IMR-90 (cell line): Measurements from ENCODE around the gene GAPVD1. TPM values are rescaled to one million over a fixed set of nuclear protein-coding genes. Genes with fewer than 3 reads are reported as not detected.

ENCODE experiments used
- ATAC-seq: fragments of 200-7000 bp; cut with Tn5 transposase; 2 replicates; pipeline ENCODE4 v1.9.1; 2020; ENCODE audit warnings: low read depth, mild to moderate bottlenecking, moderate library complexity
- BruUV-seq: library from RNA; stranded (reverse); fragments of 400-500 nt; replicated peaks from 2 replicates; lab custom pipeline; 2021; lab: Mats Ljungman, UMichigan
- CTCF ChIA-PET: fragments of 300-600 bp; formaldehyde crosslinking; extraction: SDS; loops from one replicate; lab custom pipeline; 2021; ENCODE audit warnings: antibody characterized with exemption; lab: Yijun Ruan, JAX
- POLR2A ChIA-PET: fragments of 300-600 bp; sonication (Branson Sonifier 250); formaldehyde crosslinking; loops from one replicate; lab custom pipeline; 2022; ENCODE audit warnings: antibody characterized with exemption; ENCODE audit not compliant: unreplicated experiment; lab: Charles Lee
- DNase-seq: peaks from one replicate; pipeline ENCODE4 v3.0.0; 2013
- H2AFZ ChIP-seq: replicated peaks from 2 replicates; pipeline ENCODE3; 2013; ENCODE audit warnings: low read length, mild to moderate bottlenecking; ENCODE audit not compliant: poor library complexity
- H2AK5ac ChIP-seq: 2 replicates; pipeline ENCODE4 v1.6.1; 2013; ENCODE audit warnings: low read depth, low read length, inconsistent platforms
- H2AK9ac ChIP-seq: replicated peaks from 2 replicates; pipeline ENCODE3; 2013; ENCODE audit warnings: mild to moderate bottlenecking, low read depth, low read length, moderate library complexity; ENCODE audit not compliant: poor library complexity
- H2BK120ac ChIP-seq: 2 replicates; pipeline ENCODE4 v1.6.1; 2013; ENCODE audit warnings: low read depth, low read length, inconsistent platforms
- H2BK15ac ChIP-seq: 3 replicates; pipeline ENCODE4 v1.6.1; 2013; ENCODE audit warnings: low read depth, low read length, inconsistent platforms
- H2BK20ac ChIP-seq: 2 replicates; pipeline ENCODE4 v1.6.1; 2013; ENCODE audit warnings: low read depth, mild to moderate bottlenecking, inconsistent platforms, low read length, moderate library complexity
- H2BK5ac ChIP-seq: 2 replicates; pipeline ENCODE4 v1.6.1; 2013; ENCODE audit warnings: mild to moderate bottlenecking, low read depth, low read length, inconsistent platforms; ENCODE audit not compliant: poor library complexity, severe bottlenecking
- H3K14ac ChIP-seq: replicated peaks from 2 replicates; pipeline ENCODE4 v1.6.1; 2013; ENCODE audit warnings: low read depth, low read length, inconsistent platforms
- H3K18ac ChIP-seq: 2 replicates; pipeline ENCODE4 v1.6.1; 2013; ENCODE audit warnings: low read depth, low read length, control low read depth
- H3K23ac ChIP-seq: 2 replicates; pipeline ENCODE4 v1.6.1; 2013; ENCODE audit warnings: low read depth, low read length, inconsistent platforms
- H3K27ac ChIP-seq: 2 replicates; pipeline ENCODE4 v1.5.1; 2013; ENCODE audit warnings: mild to moderate bottlenecking, control low read depth, low read length; ENCODE audit not compliant: insufficient read depth
- H3K27me3 ChIP-seq: 2 replicates; pipeline ENCODE4 v1.6.1; 2013; ENCODE audit warnings: low read length; ENCODE audit not compliant: control insufficient read depth, insufficient read depth
- H3K36me3 ChIP-seq: 2 replicates; pipeline ENCODE4 v1.6.1; 2013; ENCODE audit warnings: low read length, mixed read lengths; ENCODE audit not compliant: control insufficient read depth, insufficient read depth
- H3K4ac ChIP-seq: 2 replicates; pipeline ENCODE4 v1.6.1; 2013; ENCODE audit warnings: low read depth, low read length, inconsistent platforms
- H3K4me1 ChIP-seq: 2 replicates; pipeline ENCODE4 v1.6.1; 2013; ENCODE audit warnings: low read length, mixed read lengths; ENCODE audit not compliant: control insufficient read depth, insufficient read depth
- H3K4me2 ChIP-seq: 2 replicates; pipeline ENCODE4 v1.6.1; 2013; ENCODE audit warnings: low read depth, mild to moderate bottlenecking, control low read depth, low read length, moderate library complexity
- H3K4me3 ChIP-seq: 2 replicates; pipeline ENCODE4 v1.5.1; 2013; ENCODE audit warnings: low read depth, mild to moderate bottlenecking, control low read depth, low read length, moderate library complexity; ENCODE audit not compliant: insufficient read depth
- H3K56ac ChIP-seq: 2 replicates; pipeline ENCODE4 v1.6.1; 2013; ENCODE audit warnings: low read length, inconsistent platforms; ENCODE audit not compliant: insufficient read depth; ENCODE audit errors: extremely low read depth
- H3K79me1 ChIP-seq, 2 experiments: 2 replicates each; pipeline ENCODE4 v1.6.1; 2013; ENCODE audit warnings: low read length in 2 of 2, inconsistent platforms in 1 of 2, low read depth in 1 of 2
- H3K9ac ChIP-seq: 2 replicates; pipeline ENCODE4 v1.6.1; 2013; ENCODE audit warnings: low read depth, low read length, control low read depth
- H3K9me1 ChIP-seq: 2 replicates; pipeline ENCODE4 v1.6.1; 2013; ENCODE audit warnings: low read length, inconsistent platforms; ENCODE audit not compliant: insufficient read depth
- H3K9me3 ChIP-seq: 2 replicates; pipeline ENCODE4 v1.6.1; 2013; ENCODE audit warnings: low read length; ENCODE audit not compliant: control insufficient read depth, insufficient read depth
- H4K20me1 ChIP-seq: 2 replicates; pipeline ENCODE4 v1.6.1; 2013; ENCODE audit warnings: low read length, inconsistent platforms; ENCODE audit not compliant: insufficient read depth
- H4K5ac ChIP-seq: 2 replicates; pipeline ENCODE4 v1.6.1; 2013; ENCODE audit warnings: mild to moderate bottlenecking, low read depth, low read length, control low read depth
- H4K8ac ChIP-seq, 2 experiments: 2 replicates each; pipeline ENCODE4 v1.6.1; 2013; ENCODE audit warnings: low read depth in 2 of 2, low read length in 2 of 2, control low read depth in 1 of 2, inconsistent platforms in 1 of 2
- H4K91ac ChIP-seq: 2 replicates; pipeline ENCODE4 v1.6.1; 2013; ENCODE audit warnings: low read depth, low read length, inconsistent platforms; ENCODE audit not compliant: insufficient read depth
- BHLHE40 ChIP-seq: fragments of 150-350 bp; IDR thresholded peaks from 2 replicates; pipeline ENCODE4 v1.6.1; 2016; ENCODE audit warnings: mild to moderate bottlenecking, low read depth, low read length
- CEBPB ChIP-seq: IDR thresholded peaks from 2 replicates; pipeline ENCODE4 v1.6.1; 2012; ENCODE audit warnings: low read depth, low read length, improper control_type of control experiment
- CHD1 ChIP-seq: IDR thresholded peaks from 2 replicates; pipeline ENCODE4 v1.6.1; 2012; ENCODE audit warnings: low read depth, low read length, improper control_type of control experiment
- FOS ChIP-seq: fragments of 150-350 bp; IDR thresholded peaks from 2 replicates; pipeline ENCODE4 v1.6.1; 2016; ENCODE audit warnings: low read depth, low read length
- MAFK ChIP-seq: IDR thresholded peaks from 2 replicates; pipeline ENCODE4 v1.6.1; 2012; ENCODE audit warnings: low read depth, low read length, improper control_type of control experiment
- MAZ ChIP-seq: IDR thresholded peaks from 2 replicates; pipeline ENCODE4 v1.6.1; 2012; ENCODE audit warnings: low read depth, mild to moderate bottlenecking, low read length, improper control_type of control experiment, moderate library complexity, borderline replicate concordance
- MXI1 ChIP-seq: IDR thresholded peaks from 2 replicates; pipeline ENCODE4 v1.6.1; 2012; ENCODE audit warnings: low read depth, mild to moderate bottlenecking, low read length, moderate library complexity, borderline replicate concordance
- NFE2L2 ChIP-seq: fragments of 150-350 bp; IDR thresholded peaks from 2 replicates; pipeline ENCODE4 v1.6.1; 2016; ENCODE audit warnings: low read depth, mild to moderate bottlenecking, low read length
- POLR2A ChIP-seq: IDR thresholded peaks from 2 replicates; pipeline ENCODE4 v1.6.1; 2012; ENCODE audit warnings: mild to moderate bottlenecking, low read depth, low read length
- RAD21 ChIP-seq: IDR thresholded peaks from 2 replicates; pipeline ENCODE4 v1.6.1; 2012; ENCODE audit warnings: low read length, improper control_type of control experiment
- RCOR1 ChIP-seq: IDR thresholded peaks from 2 replicates; pipeline ENCODE4 v1.6.1; 2012; ENCODE audit warnings: mild to moderate bottlenecking, low read length, improper control_type of control experiment; ENCODE audit not compliant: insufficient replicate concordance
- RFX5 ChIP-seq: IDR thresholded peaks from 2 replicates; pipeline ENCODE4 v1.8.0; 2012; ENCODE audit warnings: low read depth, mild to moderate bottlenecking, low read length, moderate library complexity
- SMC3 ChIP-seq: fragments of 150-350 bp; IDR thresholded peaks from 2 replicates; pipeline ENCODE4 v1.6.1; 2016; ENCODE audit warnings: low read depth, mild to moderate bottlenecking, antibody characterized with exemption, low read length, moderate library complexity
- WGBS, 2 experiments: methylation state at CpG; one replicate each; pipeline versions ENCODE4 v1.1.5 to v1.1.7; 2013; ENCODE audit warnings: missing lambda C conversion rate in 2 of 2; ENCODE audit not compliant: insufficient read length in 1 of 2; ENCODE audit errors: extremely low coverage in 2 of 2; 5-methylcytosine and 5-hydroxymethylcytosine counted together
- dilution Hi-C: fragments of 300-500 bp; cut with HindIII; formaldehyde crosslinking; loops from one replicate; pipeline ENCODE4 v1.14.3; 2018; ENCODE audit warnings: low sequenced_read_pairs; ENCODE audit not compliant: unreplicated experiment
- in situ Hi-C: fragments of 300-500 bp; cut with MboI; formaldehyde crosslinking; loops from 3 replicates; pipeline ENCODE4 v1.14.3; 2019; ENCODE audit warnings: low sequenced_read_pairs, inconsistent platforms, mixed read lengths
- intact Hi-C: fragments of 100-400 bp; cut with micrococcal nuclease; formaldehyde crosslinking; loops from 2 replicates; pipeline ENCODE4 v1.10.0; 2022
- polyA plus RNA-seq, 3 experiments: library from polyadenylated mRNA; depleted of rRNA; stranded (reverse); fragments of >200 nt; gene quantifications; 2 replicates each; pipeline ENCODE4 v1.2.3, GENCODE V29; 2012; ENCODE audit warnings: low replicate concordance in 1 of 3
- total RNA-seq: library from RNA; depleted of rRNA; stranded (reverse); fragments of >200 nt; gene quantifications from 2 replicates; pipeline ENCODE4 v1.2.3, GENCODE V29; 2012
- TF ChIP-seq, protein P1 (sequence below): fragments of 150-350 bp; IDR thresholded peaks from 2 replicates; pipeline ENCODE4 v1.6.1; 2017; ENCODE audit warnings: mild to moderate bottlenecking, antibody characterized with exemption, low read length, low read depth
- TF ChIP-seq, protein P2 (sequence below): fragments of 150-350 bp; IDR thresholded peaks from 2 replicates; pipeline ENCODE4 v1.6.1; 2016; ENCODE audit warnings: low read depth, mild to moderate bottlenecking, low read length, moderate library complexity, borderline replicate concordance
- TF ChIP-seq, protein P3 (sequence below): conservative IDR thresholded peaks from 2 replicates; pipeline ENCODE4 v1.5.1; 2012; ENCODE audit warnings: mild to moderate bottlenecking, low read depth, low read length, improper control_type of control experiment

GAPVD1 gene
- total and polyA plus RNA-seq, 2 of the 4 experiments (the other 2 are of a cell fraction): 13.8 to 50.9 TPM

DNA sequence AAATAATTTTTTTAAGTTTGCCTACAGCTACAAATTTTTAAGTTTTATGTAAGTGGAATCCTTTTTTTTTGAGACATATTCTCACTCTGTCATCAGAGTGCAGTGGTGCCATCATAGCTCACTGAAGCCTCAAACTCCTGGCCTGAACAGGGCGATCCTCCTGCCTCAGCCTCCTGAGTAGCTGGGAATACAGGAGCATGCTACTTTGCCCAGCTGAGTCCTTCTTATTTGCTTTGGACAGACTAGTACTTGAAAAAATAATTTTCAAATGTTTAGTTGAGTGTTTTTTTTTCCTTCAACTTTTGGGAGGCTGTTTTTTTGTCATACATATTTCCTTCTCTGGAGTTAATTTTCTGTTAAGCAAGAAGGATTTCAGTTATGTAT, 7.4 kb downstream of the GAPVD1 start:
- no peak overlapping the region for H4K5ac ChIP-seq
- H4K8ac ChIP-seq: no peak overlapping the region
- no peak for ATAC-seq
- H2BK5ac ChIP-seq: no peak overlapping the region
- no peak overlapping the region for H3K23ac ChIP-seq
- dilution Hi-C loops (no loop called here), intact Hi-C loops (no loop called here), in situ Hi-C loops (no loop called here)
- ChIA-PET POLR2A (interaction anchor here (0.7 kb wide), 1 partner anchor 46 kb away, joined by 3 read pairs; no protein-coding TSS in a partner anchor), CTCF (interaction anchor here (0.6 kb wide), 1 partner anchor 15 kb away, joined by 4 read pairs; no protein-coding TSS in a partner anchor)
- no CpG with 5 or more reads among the region's 1 CpG for WGBS, 2 experiments
- H2BK15ac ChIP-seq: no peak overlapping the region
- no peak overlapping the region for H3K4me2 ChIP-seq
- H3K9ac ChIP-seq: no peak overlapping the region
- TF ChIP-seq RAD21 (no peak), CHD1 (no peak), CEBPB (no peak), MXI1 (no peak), SMC3 (no peak), RFX5 (no peak), MAFK (no peak), BHLHE40 (no peak), MAZ (no peak), RCOR1 (no peak), NFE2L2 (no peak), FOS (no peak), POLR2A (no peak)
- TF ChIP-seq, protein P1, sequence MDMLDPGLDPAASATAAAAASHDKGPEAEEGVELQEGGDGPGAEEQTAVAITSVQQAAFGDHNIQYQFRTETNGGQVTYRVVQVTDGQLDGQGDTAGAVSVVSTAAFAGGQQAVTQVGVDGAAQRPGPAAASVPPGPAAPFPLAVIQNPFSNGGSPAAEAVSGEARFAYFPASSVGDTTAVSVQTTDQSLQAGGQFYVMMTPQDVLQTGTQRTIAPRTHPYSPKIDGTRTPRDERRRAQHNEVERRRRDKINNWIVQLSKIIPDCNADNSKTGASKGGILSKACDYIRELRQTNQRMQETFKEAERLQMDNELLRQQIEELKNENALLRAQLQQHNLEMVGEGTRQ: no peak
- TF ChIP-seq, protein P2, sequence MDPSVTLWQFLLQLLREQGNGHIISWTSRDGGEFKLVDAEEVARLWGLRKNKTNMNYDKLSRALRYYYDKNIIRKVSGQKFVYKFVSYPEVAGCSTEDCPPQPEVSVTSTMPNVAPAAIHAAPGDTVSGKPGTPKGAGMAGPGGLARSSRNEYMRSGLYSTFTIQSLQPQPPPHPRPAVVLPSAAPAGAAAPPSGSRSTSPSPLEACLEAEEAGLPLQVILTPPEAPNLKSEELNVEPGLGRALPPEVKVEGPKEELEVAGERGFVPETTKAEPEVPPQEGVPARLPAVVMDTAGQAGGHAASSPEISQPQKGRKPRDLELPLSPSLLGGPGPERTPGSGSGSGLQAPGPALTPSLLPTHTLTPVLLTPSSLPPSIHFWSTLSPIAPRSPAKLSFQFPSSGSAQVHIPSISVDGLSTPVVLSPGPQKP: no peak
- TF ChIP-seq, protein P3, sequence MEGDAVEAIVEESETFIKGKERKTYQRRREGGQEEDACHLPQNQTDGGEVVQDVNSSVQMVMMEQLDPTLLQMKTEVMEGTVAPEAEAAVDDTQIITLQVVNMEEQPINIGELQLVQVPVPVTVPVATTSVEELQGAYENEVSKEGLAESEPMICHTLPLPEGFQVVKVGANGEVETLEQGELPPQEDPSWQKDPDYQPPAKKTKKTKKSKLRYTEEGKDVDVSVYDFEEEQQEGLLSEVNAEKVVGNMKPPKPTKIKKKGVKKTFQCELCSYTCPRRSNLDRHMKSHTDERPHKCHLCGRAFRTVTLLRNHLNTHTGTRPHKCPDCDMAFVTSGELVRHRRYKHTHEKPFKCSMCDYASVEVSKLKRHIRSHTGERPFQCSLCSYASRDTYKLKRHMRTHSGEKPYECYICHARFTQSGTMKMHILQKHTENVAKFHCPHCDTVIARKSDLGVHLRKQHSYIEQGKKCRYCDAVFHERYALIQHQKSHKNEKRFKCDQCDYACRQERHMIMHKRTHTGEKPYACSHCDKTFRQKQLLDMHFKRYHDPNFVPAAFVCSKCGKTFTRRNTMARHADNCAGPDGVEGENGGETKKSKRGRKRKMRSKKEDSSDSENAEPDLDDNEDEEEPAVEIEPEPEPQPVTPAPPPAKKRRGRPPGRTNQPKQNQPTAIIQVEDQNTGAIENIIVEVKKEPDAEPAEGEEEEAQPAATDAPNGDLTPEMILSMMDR: no peak
- H3K79me1 ChIP-seq: peaks cover 8 to 48% of the 10 kb centered on the region in 2 experiments; a peak in 3 of 4 replicates
- H4K20me1 ChIP-seq: peaks cover 31% of the 10 kb centered on the region
- no peak overlapping the region for H3K56ac ChIP-seq
- H4K91ac ChIP-seq: no peak overlapping the region
- no peak overlapping the region for H3K4ac ChIP-seq
- H3K14ac ChIP-seq: no peak overlapping the region
- H3K27me3 ChIP-seq: no peaks in the 10 kb centered on the region
- H3K4me1 ChIP-seq: peaks cover 3% of the 10 kb centered on the region
- no peak overlapping the region; the same call in 1 of the 2 replicates for H3K27ac ChIP-seq
- no TSS peak for BruUV-seq
- no peak for DNase-seq
- no peak overlapping the region for H2BK120ac ChIP-seq
- H2AK9ac ChIP-seq: no peak overlapping the region
- peaks cover 4% of the 10 kb centered on the region for H3K9me1 ChIP-seq
- peaks cover 3% of the 10 kb centered on the region; the same call in 1 of the 2 replicates for H3K36me3 ChIP-seq
- H2AK5ac ChIP-seq: no peak overlapping the region
- H3K9me3 ChIP-seq: no peaks in the 10 kb centered on the region
- no peak overlapping the region for H3K4me3 ChIP-seq
- no peak overlapping the region for H2AFZ ChIP-seq
- H2BK20ac ChIP-seq: no peak overlapping the region
- H3K18ac ChIP-seq: no peak overlapping the region
